HK-2 (cell line): ENCODE measurements around the gene ALG1L2.
"Not testable (repeated sequence)": the region's sequence is repeated elsewhere in the genome, so short reads cannot be mapped to it uniquely, and the experiment has no call there.

ENCODE experiments used
- DNase-seq: peaks from one replicate; pipeline ENCODE4 v3.0.0-alpha.2; 2018; ENCODE audit not compliant: unreplicated experiment

The ALG1L2 gene

GRCh38 chr3:130081351-130081881, at the start of gene ALG1L2:
TSS of gene ALG1L2 (plus strand) at chr3:130081831. CDS start at chr3:130082017, 186 bp downstream.
- no peak for DNase-seq

- DNase-seq: not testable (repeated sequence)
These were observed 44.4 kb upstream of the ALG1L2 start for GRCh38 chr3:130037126-130037815.

GRCh38 chr3:130042736-130043135, 38.9 kb upstream of the ALG1L2 start:
- not testable (repeated sequence) for DNase-seq

GRCh38 chr3:130043658-130044057, 38.0 kb upstream of the ALG1L2 start:
- not testable (repeated sequence) for DNase-seq

- no peak for DNase-seq
These were observed 37.3 kb upstream of the ALG1L2 start for GRCh38 chr3:130044370-130044769.

- DNase-seq: no peak
These were observed 32.9 kb upstream of the ALG1L2 start for GRCh38 chr3:130048726-130049125.

GRCh38 chr3:130052366-130052765, 29.3 kb upstream of the ALG1L2 start:
- DNase-seq: not testable (repeated sequence)

GRCh38 chr3:130052965-130053364, 28.7 kb upstream of the ALG1L2 start:
- DNase-seq: not testable (repeated sequence)

GRCh38 chr3:130057536-130058266, 23.9 kb upstream of the ALG1L2 start:
- not testable (repeated sequence) for DNase-seq

GRCh38 chr3:130058267-130058657, 23.4 kb upstream of the ALG1L2 start:
- DNase-seq: not testable (repeated sequence)

GRCh38 chr3:130058716-130059115, 22.9 kb upstream of the ALG1L2 start:
- not testable (repeated sequence) for DNase-seq

GRCh38 chr3:130059162-130059561, 22.5 kb upstream of the ALG1L2 start:
- not testable (repeated sequence) for DNase-seq

GRCh38 chr3:130073582-130073981, 8.0 kb upstream of the ALG1L2 start:
- no peak for DNase-seq

GRCh38 chr3:130077636-130078035, 4.0 kb upstream of the ALG1L2 start:
- no peak for DNase-seq

- not testable (repeated sequence) for DNase-seq
These were observed 1.9 kb downstream of the ALG1L2 start for GRCh38 chr3:130083363-130084090.

GRCh38 chr3:130084436-130084980, 2.9 kb downstream of the ALG1L2 start:
- DNase-seq: no peak

- no peak for DNase-seq
These were observed 4.2 kb downstream of the ALG1L2 start for GRCh38 chr3:130085881-130086280.

GRCh38 chr3:130086628-130087027, 5.0 kb downstream of the ALG1L2 start:
- DNase-seq: not testable (repeated sequence)

GRCh38 chr3:130088061-130088460, 6.4 kb downstream of the ALG1L2 start:
- DNase-seq: no peak

- not testable (repeated sequence) for DNase-seq
These were observed 9.1 kb downstream of the ALG1L2 start for GRCh38 chr3:130090681-130091080.

GRCh38 chr3:130091958-130092357, 10.3 kb downstream of the ALG1L2 start:
- DNase-seq: no peak
